VCaP (cell line): ENCODE results near the gene LBX1.

ENCODE experiments used
- H3K27ac ChIP-seq: fragments of 450-650 bp; 2 replicates; pipeline ENCODE4 v1.5.1; 2017
- TF ChIP-seq, protein P1 (sequence below): fragments of 450-650 bp; conservative IDR thresholded peaks from 2 replicates; pipeline ENCODE4 v1.5.1; 2017; ENCODE audit warnings: mild to moderate bottlenecking, moderate library complexity

Gene LBX1

DNA sequence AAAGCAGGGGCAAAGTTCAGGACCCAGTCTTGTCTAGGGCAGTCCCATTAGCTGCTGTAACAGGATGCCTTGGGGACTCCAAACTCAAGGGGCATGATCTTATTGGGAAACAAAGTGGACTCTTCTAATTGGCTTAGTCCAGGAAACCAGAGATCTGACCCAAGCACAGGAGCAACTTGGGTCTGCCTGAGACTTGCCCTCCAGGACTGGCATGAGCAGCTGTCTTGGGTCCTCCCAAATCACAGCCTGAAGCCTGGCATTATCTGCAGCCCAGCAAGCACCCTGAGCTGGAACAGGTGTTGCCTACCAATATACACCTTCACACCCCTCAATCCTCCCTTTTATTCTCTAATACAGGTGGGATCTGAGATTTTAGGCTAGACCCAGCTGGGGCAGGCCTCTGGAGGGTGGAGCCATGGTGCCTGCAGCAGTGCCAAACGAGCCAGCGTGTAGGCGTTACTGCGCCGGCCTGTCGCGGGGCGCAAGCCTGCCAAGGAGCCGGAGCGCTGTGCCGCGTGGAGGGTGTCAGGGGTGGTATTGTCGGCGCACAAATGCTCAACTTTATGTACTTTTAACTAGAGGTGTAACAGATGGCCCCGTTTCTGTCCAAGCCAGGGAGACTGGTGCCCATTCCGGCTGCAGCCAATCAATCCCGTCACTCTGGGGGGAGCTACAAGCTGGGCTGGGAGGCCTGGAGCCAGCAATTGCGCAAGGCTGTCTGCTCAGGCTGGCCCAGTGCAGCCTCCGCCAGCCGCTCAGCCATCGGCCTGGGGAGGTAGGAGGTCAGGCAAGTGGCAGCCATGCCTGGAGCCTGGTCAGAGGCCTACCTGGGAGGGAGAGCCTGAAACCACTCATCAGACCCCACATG lies 12.8 kb upstream of the LBX1 start:
- TF ChIP-seq, protein P1, sequence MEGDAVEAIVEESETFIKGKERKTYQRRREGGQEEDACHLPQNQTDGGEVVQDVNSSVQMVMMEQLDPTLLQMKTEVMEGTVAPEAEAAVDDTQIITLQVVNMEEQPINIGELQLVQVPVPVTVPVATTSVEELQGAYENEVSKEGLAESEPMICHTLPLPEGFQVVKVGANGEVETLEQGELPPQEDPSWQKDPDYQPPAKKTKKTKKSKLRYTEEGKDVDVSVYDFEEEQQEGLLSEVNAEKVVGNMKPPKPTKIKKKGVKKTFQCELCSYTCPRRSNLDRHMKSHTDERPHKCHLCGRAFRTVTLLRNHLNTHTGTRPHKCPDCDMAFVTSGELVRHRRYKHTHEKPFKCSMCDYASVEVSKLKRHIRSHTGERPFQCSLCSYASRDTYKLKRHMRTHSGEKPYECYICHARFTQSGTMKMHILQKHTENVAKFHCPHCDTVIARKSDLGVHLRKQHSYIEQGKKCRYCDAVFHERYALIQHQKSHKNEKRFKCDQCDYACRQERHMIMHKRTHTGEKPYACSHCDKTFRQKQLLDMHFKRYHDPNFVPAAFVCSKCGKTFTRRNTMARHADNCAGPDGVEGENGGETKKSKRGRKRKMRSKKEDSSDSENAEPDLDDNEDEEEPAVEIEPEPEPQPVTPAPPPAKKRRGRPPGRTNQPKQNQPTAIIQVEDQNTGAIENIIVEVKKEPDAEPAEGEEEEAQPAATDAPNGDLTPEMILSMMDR = no peak
- H3K27ac ChIP-seq = no peak overlapping the region

DNA sequence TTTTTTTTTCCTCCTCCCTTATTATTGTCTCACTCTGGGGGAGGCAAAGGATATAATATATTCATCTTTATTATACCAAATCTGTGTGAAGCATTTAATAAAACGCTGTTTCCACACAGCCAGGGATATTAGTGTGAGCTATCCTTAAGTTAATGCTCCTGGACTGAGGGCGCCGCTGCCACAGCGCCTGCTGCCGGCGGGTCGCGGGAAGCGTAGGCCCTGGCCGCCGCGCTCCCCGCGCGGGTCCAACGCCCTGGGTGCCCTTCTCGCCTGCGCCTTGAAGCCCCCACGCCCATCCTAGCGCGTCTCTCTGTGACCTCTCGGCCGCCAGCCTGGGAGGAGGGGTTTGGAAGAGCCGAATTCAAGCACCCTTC lies 9.5 kb upstream of the LBX1 start:
- no peak overlapping the region for H3K27ac ChIP-seq
- TF ChIP-seq, protein P1 = no peak

DNA sequence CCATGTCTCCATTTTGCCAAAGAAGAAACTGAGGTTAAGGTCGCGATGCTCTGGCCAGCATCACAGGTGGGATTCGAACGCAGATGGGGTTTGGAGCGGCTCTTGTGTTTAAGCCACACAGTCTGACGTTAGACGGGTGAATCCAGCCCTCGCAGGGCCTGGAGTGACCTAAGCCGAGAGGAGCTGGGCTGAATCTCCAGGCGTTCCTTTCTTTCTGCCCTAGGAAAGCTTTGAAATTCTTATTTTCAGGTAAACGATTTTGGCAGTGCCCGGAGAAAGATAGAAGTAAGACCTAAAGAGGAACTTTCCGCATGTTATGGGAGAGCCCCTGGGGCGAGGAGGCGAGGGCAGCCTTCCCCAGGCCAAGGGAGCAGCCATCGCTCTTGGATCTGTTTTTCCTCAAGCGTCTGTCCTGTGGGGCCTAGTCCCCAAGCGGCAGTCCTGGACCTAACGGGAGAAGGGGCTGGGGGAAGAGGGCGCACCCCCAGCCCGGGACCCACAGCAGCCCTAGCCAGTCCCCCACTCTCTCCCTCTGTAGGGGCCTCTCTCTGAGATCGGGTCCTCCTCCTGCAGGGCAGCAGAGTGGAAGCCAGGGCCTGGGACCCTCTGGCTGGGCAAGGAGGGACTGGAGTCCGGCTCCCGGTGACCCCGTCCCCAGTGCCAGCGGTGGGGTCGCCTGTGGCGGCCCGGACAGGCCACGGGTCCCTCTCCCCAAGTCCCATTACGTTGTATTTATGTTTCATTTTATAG lies 8.9 kb upstream of the LBX1 start:
- TF ChIP-seq, protein P1 = no peak
- no peak overlapping the region for H3K27ac ChIP-seq

DNA sequence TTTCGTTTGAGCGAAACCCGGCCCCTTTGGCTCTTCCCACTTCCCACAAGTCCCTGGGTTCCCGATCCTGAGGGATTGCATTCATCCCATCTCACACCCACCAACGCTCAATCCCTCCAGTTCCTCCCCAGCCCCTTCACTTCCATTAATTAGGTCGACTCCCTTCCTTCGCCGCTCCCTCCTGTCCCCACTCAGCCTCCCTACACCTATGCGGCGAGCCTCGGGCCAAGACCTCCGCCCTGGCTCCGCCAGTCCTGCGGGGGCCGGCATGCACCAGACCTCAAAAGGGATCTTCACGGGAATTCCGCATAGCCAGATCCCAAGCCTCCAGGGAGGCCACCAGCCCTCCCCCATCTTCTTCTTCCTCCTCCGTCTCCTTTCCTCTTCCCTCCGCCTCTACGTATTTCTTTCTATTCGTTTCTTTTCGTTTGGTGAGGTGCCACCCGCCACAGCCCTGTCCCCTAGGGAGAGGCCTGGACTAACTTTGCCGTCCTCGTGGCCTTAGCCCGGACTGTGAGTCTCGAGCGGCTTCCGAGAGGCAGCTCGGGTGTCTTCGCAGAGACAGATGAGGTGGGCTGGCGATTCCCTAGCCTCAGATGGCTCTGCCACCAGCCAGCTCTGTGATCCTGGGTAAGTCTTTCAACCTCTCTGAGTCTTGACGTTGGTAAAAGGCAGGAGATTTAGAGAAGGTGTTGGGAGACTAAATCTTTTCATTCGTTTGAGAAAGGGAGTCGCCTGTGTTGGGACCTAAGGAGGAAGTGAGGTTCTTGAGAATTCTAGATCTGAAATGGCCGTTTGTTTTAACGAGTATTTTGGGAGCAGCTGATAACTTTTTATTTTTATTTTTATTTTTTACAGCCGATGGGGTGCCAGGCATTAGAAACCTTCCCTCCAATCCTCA lies 8.1 kb upstream of the LBX1 start:
- TF ChIP-seq, protein P1 = no peak
- no peak overlapping the region for H3K27ac ChIP-seq

DNA sequence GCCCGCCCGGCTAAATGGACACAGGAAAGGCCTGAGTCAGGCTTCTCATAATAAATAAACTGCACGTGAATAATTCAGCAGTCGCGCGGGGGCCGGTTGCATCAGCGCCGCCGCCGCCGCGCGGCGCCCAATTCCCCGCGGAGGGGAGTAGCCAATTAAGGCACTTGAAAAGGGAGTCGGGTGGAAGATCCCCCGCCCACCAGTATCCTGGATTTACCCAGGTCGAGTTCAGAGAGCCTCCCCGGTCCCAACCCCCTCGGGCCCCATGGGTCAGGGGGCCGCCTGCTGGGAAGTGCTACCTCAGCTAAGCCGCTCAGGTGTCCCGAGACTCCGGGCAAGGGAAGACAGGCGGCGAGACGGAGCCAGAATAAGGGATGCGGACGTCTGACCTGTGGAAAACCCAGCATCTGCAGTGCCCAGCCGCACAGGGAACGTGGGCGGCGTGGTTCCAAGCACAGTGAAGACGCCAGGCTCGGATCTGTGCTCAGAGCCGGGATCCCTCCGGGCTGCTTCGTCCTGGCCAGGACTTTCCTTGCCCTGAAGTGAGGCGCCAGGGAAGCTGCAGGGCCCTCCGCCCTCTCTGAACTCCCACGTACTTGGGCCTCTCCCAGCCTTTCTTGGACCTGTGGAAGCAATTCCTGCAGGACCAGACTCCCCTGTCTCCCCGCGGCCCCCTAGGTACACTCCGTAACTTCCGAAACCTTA lies 7.3 kb upstream of the LBX1 start:
- TF ChIP-seq, protein P1 = no peak
- H3K27ac ChIP-seq = no peak overlapping the region

DNA sequence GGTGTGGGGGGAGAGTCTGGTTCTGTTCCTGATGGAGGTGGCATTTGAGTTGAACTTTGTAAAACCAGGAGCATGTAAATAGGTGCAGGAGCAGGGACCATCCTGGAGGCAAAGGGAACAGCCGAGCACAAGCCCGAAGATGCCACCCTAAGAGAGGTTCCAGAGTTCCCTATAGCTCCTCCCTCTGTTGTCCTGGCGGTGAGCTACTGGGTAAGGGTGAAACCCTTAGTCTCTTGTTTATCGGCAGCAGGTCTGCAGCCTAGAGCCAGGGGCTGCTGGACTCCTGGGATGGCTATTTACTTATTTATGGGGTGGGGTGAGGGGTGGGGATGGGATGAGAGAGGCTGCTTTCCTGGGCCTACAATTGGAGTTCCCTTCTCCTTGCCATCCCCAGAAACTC lies 6.5 kb upstream of the LBX1 start:
- TF ChIP-seq, protein P1 = no peak
- H3K27ac ChIP-seq = no peak overlapping the region
